Mucosa of descending colon (tissue), 3 donors: ENCODE results near the gene FYB1. TPM values are rescaled to one million over a fixed set of nuclear protein-coding genes. Genes with fewer than 3 reads are reported as not detected.

Experiments used
- ATAC-seq: fragments of 200-7000 bp; cut with Tn5 transposase; one replicate; pipeline ENCODE4 v1.9.1; 2020; ENCODE audit warnings: mild to moderate bottlenecking, moderate library complexity
- DNase-seq, 3 donors: peaks; one replicate each; pipeline ENCODE4 v3.0.0-alpha.2; 2020
- H3K36me3 ChIP-seq: fragments of 200-600 bp; one replicate; pipeline ENCODE4 v1.8.0; 2021; ENCODE audit warnings: low read depth, mild to moderate bottlenecking
- H3K4me1 ChIP-seq: fragments of 200-600 bp; one replicate; pipeline ENCODE4 v1.8.0; 2021; ENCODE audit warnings: low read depth, mild to moderate bottlenecking
- H3K4me3 ChIP-seq: fragments of 200-600 bp; one replicate; pipeline ENCODE4 v1.8.0; 2021; ENCODE audit warnings: mild to moderate bottlenecking
- H3K9me3 ChIP-seq: fragments of 200-600 bp; one replicate; pipeline ENCODE4 v1.8.0; 2021; ENCODE audit warnings: mild to moderate bottlenecking
- intact Hi-C, 2 donors: fragments of 100-400 bp; cut with DNase I in 1 of 2; cut with micrococcal nuclease in 1 of 2; formaldehyde crosslinking; loops; one replicate each; pipeline versions ENCODE4 v1.11.0 to v1.11.1; 2022; cut with DNase I, micrococcal nuclease
- total RNA-seq, 3 donors: library from RNA; stranded (reverse); fragmentation: NEBNext Ultra II Directional in 2 of 3; extraction: Animal tissue kit (Norgen Biotek cat#: 25700) in 2 of 3; gene quantifications; one replicate each; pipeline versions ENCODE4 v1.2.1 to v1.2.4, GENCODE V29; 2021 to 2023
- TF ChIP-seq, protein P1 (sequence below): fragments of 200-600 bp; IDR thresholded peaks from one replicate; pipeline ENCODE4 v1.8.0; 2022; ENCODE audit warnings: antibody characterized with exemption, mild to moderate bottlenecking
- donor health status: DM: no; HTN: no; CAD: no; lungs with moderate emphysema.
- donor health status: DM: no; HTN: no; CAD: no.
- donor health status: DM: no; HTN: yes; CAD: no.

FYB1 gene
- total RNA-seq, 3 donors from 2014 or later, result 11.5 to 19.4 (median 13.1) TPM

DNA sequence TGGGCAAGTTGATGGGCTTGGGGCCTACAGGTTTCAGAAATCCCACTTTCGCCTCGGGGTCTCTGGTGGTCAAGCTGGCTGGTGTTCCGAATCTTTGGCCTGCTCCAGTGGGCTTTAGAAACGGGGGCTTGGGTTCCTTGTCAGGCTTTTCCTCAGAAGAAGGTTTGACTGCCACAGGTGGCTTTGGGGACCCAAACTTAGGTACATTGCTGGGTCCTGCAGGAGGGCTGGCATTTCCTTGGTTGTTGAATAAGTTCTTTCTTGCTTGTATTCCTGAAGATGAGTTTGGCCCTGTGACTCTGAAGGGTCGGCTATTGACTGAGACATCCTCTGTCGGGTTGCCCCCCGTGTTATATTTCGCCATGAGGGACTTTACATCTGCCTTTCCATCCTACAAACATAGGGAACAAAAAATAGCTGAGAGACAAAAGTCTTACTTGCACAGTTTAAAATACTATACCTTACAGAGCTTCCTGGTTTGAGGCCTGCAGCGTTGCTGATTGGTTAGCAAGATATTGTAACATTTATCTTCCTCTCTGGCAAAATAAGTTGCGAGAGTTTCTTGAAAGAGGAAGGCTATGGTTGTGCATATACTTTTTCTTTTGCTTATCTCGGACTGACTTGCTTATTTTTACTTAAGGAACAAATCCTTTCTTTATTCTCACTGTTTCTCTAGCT lies 16.6 kb downstream of the FYB1 start:
- intact Hi-C loops, result no loop called here
- no peaks in the 10 kb centered on the region for H3K4me1 ChIP-seq
- TF ChIP-seq, protein P1, sequence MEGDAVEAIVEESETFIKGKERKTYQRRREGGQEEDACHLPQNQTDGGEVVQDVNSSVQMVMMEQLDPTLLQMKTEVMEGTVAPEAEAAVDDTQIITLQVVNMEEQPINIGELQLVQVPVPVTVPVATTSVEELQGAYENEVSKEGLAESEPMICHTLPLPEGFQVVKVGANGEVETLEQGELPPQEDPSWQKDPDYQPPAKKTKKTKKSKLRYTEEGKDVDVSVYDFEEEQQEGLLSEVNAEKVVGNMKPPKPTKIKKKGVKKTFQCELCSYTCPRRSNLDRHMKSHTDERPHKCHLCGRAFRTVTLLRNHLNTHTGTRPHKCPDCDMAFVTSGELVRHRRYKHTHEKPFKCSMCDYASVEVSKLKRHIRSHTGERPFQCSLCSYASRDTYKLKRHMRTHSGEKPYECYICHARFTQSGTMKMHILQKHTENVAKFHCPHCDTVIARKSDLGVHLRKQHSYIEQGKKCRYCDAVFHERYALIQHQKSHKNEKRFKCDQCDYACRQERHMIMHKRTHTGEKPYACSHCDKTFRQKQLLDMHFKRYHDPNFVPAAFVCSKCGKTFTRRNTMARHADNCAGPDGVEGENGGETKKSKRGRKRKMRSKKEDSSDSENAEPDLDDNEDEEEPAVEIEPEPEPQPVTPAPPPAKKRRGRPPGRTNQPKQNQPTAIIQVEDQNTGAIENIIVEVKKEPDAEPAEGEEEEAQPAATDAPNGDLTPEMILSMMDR, result no peak
- no peaks in the 10 kb centered on the region for H3K36me3 ChIP-seq
- H3K9me3 ChIP-seq, result no peaks in the 10 kb centered on the region
- DNase-seq (no peak), ATAC-seq (peak; percentile 56)
- no peak overlapping the region for H3K4me3 ChIP-seq

DNA sequence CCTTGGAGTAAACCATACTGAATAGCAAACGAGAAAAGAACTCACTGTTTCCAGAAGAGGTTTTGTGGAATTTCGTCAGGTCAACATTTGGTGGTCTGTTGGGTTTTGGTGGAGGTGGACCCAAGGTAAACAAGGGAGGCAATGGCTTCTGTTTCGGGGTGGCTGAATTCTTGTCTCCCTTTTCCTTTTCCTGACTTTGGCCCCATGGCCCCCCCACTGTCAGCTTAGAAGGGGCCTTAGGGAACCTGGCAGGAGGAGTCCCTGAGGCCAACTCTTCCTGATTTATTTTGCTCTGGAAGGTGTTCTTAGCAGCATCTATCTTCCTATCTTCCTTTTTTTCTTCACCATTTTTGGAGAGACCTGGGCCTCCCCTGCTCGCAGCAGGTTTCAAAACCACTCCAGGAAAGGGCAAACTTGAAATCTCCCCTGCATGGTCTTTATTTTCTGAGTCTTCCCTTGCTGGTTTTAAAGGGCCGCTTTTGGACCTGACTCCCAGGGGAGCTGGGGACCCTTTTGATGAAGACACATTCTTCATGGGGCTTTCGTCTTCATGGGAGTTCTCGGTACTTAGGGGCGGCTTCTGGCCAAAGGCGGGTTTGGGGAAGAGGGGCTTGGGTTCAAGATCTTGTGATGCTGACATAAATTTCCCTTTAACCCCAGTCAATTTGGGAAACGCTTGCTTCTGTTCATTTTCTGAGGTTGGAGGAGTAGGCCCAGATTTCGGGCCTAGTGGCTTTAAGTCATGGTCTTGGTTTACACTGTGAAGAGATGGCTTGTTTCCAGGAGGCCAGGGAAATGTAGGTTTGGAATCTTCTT lies 17.4 kb downstream of the FYB1 start:
- no peaks in the 10 kb centered on the region for H3K9me3 ChIP-seq
- H3K4me1 ChIP-seq, result no peaks in the 10 kb centered on the region
- intact Hi-C loops, result no loop called here
- no peak for ATAC-seq
- no peak overlapping the region for H3K4me3 ChIP-seq
- TF ChIP-seq, protein P1, result no peak
- no peaks in the 10 kb centered on the region for H3K36me3 ChIP-seq
- DNase-seq, result no peak

DNA sequence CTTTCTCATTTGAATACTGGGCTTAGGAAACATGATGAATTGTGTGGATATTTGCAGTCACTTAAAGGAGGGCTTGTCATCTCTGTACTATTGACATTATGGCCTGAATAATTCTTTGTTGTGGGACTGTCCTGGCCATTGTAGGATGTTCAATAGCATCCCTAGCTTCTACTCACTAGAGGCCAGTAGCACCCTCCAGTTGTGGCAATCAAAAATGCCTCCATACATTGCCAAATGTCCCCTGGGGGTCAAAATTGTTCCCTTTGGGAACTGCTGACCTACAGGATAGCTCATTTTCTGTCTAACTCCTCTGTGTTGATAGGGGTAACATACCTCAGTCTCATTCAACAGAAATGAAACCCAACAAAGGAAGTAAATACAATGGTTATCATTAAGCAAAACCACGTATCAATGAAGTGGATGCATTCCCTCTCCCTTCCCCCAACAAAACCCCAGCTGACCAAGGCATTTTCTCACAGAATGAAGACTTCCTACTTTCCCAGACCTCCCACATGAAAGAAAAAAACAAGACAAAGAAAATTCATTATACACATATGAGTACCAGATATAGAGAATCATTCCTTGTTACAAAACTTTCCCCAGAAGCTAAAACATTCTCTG lies 18.1 kb downstream of the FYB1 start:
- no peak overlapping the region for H3K4me3 ChIP-seq
- intact Hi-C loops, result no loop called here
- TF ChIP-seq, protein P1, result no peak

DNA sequence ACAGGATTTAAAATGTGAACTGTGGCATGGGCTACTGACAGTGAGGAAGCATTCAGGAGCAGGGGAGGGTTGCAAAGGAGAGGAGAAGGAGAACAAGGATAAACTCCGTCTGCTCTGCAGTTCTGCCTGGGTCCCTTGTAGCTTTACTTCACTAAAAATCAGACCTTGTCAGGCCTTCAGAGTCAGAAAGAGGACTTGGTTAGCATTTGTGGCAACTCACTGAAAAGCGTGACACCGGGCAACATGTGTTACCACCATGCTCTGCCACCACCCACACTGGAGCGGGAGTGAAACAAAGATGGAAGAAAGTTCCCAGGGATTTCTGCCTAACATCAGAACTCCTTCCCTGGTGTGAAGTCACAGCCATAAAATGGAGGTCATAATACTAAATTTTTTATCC lies 19.3 kb downstream of the FYB1 start:
- peak; percentile 18 for ATAC-seq
- intact Hi-C loops, result no loop called here

More for the DNA sequence above, 18.1 kb downstream of the FYB1 start:
- peak; percentile 28 for ATAC-seq
- Histone ChIP-seq H3K4me1 (no peaks in the 10 kb centered on the region), H3K9me3 (no peaks in the 10 kb centered on the region), H3K36me3 (no peaks in the 10 kb centered on the region)
- no peak for DNase-seq

DNA sequence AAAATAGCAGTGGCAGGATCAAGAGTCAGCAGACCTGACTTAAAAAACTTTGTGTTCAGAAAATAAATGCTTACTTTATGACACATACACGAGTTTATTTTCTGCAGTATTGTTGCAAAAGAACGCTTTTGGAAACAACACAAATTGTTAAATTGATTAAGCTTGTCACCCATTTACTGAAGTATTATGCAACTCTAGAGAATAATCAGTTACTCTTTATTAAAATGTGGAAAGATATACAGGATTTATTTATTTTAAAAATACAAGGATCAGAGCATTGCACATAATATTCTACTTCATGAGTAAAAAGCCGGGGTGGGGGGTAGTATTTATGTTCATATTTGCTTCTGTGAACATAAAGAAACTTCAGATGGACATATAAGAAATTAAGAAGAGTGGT lies 20.0 kb downstream of the FYB1 start:
- no peaks in the 10 kb centered on the region for H3K9me3 ChIP-seq
- no peak overlapping the region for H3K4me3 ChIP-seq
- intact Hi-C loops, result no loop called here
- no peak for ATAC-seq
- no peak for DNase-seq
- H3K4me1 ChIP-seq, result no peaks in the 10 kb centered on the region
- TF ChIP-seq, protein P1, result no peak
- H3K36me3 ChIP-seq, result no peaks in the 10 kb centered on the region

More for the DNA sequence above, 19.3 kb downstream of the FYB1 start:
- no peaks in the 10 kb centered on the region for H3K36me3 ChIP-seq
- no peak for DNase-seq
- H3K4me1 ChIP-seq, result no peaks in the 10 kb centered on the region
- TF ChIP-seq, protein P1, result no peak
- no peaks in the 10 kb centered on the region for H3K9me3 ChIP-seq
- H3K4me3 ChIP-seq, result no peak overlapping the region
